Omental fat pad (tissue), 4 donors: Measurements from ENCODE around the gene PAK4. TPM values are rescaled to one million over a fixed set of nuclear protein-coding genes. Genes with fewer than 3 reads are reported as not detected.
"Not testable (repeated sequence)": the region's sequence is repeated elsewhere in the genome, so short reads cannot be mapped to it uniquely, and the experiment has no call there.

Source experiments
- ATAC-seq: fragments of 150-250 bp; one replicate; pipeline ENCODE4 v1.9.1; 2016; ENCODE audit warnings: mild to moderate bottlenecking, moderate library complexity; ENCODE audit not compliant: low FRiP score
- DNase-seq: peaks from one replicate; pipeline ENCODE4 v3.0.0-alpha.2; 2019; ENCODE audit warnings: low spot score
- CTCF ChIP-seq, 3 donors: fragments of 450-650 bp; IDR thresholded peaks; one replicate each; pipeline ENCODE4 v1.5.1; 2016 to 2017; ENCODE audit warnings: antibody characterized with exemption in 3 of 3, mild to moderate bottlenecking in 3 of 3, moderate library complexity in 2 of 3
- total RNA-seq, 4 donors: library from RNA; depleted of rRNA; stranded (reverse); fragments of >200 nt; gene quantifications; one replicate each; pipeline ENCODE4 v1.1.0, GENCODE V29; 2016

The PAK4 gene
- total RNA-seq, 4 donors from 2014 or later, result 4.6 to 9.8 (median 6.3) TPM

GRCh38 chr19:39083599-39083982 is 42.0 kb upstream of the PAK4 start:
- ATAC-seq (no peak), DNase-seq (no peak)
- no peak for TF ChIP-seq CTCF (IDR thresholded peaks at IDR 0.05)

- ATAC-seq, result no peak
- TF ChIP-seq CTCF (IDR thresholded peaks at IDR 0.05), result no peak
- no peak for DNase-seq
These were observed 41.4 kb upstream of the PAK4 start, which contains the start of gene ACP7 for GRCh38 chr19:39083983-39084731. ACP7 (plus strand) TSS chr19:39084368; CDS start chr19:39085270, 902 bp downstream.

- no peak for ATAC-seq
- TF ChIP-seq CTCF (IDR thresholded peaks at IDR 0.05), result no peak
- no peak for DNase-seq
These were observed 40.9 kb upstream of the PAK4 start for GRCh38 chr19:39084732-39085080.

- ATAC-seq, result no peak
- TF ChIP-seq CTCF (IDR thresholded peaks at IDR 0.05), result no peak
- no peak for DNase-seq
These were observed 40.2 kb upstream of the PAK4 start for GRCh38 chr19:39085392-39085791.

- DNase-seq (no peak), ATAC-seq (no peak)
- TF ChIP-seq CTCF (IDR thresholded peaks at IDR 0.05), result no peak
These were observed 39.2 kb upstream of the PAK4 start for GRCh38 chr19:39086386-39086785.

- DNase-seq (no peak), ATAC-seq (no peak)
- TF ChIP-seq CTCF (IDR thresholded peaks at IDR 0.05), result no peak
These were observed 37.5 kb upstream of the PAK4 start for GRCh38 chr19:39087907-39088686.

- DNase-seq, ATAC-seq: not testable (repeated sequence)
These were observed 35.6 kb upstream of the PAK4 start for GRCh38 chr19:39090016-39090415.
